Liver (tissue), 9 donors: ENCODE data around the gene NISCH. TPM values are rescaled to one million over a fixed set of nuclear protein-coding genes. Genes with fewer than 3 reads are reported as not detected.

Experiments used
- DNase-seq: peaks from one replicate; pipeline ENCODE4 v3.0.0-alpha.2; 2017; ENCODE audit warnings: low spot score
- H3K27ac ChIP-seq, 2 donors: one replicate each; pipeline ENCODE4 v1.7.0; 2013; ENCODE audit warnings: inconsistent platforms in 2 of 2, low read length in 2 of 2, control low read depth in 1 of 2, low read depth in 1 of 2, mild to moderate bottlenecking in 1 of 2
- H3K27me3 ChIP-seq, 4 donors: one replicate each; pipeline versions ENCODE4 v1.6.1 to v1.7.0; 2013; ENCODE audit warnings: low read length in 3 of 4, inconsistent platforms in 1 of 4, mild to moderate bottlenecking in 1 of 4, moderate library complexity in 1 of 4; ENCODE audit not compliant: control insufficient read depth in 4 of 4, insufficient read depth in 4 of 4
- H3K36me3 ChIP-seq, 4 donors: one replicate each; pipeline versions ENCODE4 v1.6.1 to v1.7.0; 2013; ENCODE audit warnings: low read length in 3 of 4, mild to moderate bottlenecking in 3 of 4, low read depth in 1 of 4, moderate library complexity in 1 of 4; ENCODE audit not compliant: control insufficient read depth in 4 of 4, insufficient read depth in 3 of 4
- H3K4me1 ChIP-seq, 4 donors: one replicate each; pipeline versions ENCODE4 v1.6.1 to v1.7.0; 2013; ENCODE audit warnings: low read length in 3 of 4, mild to moderate bottlenecking in 3 of 4, moderate library complexity in 1 of 4; ENCODE audit not compliant: control insufficient read depth in 4 of 4, insufficient read depth in 4 of 4
- H3K4me3 ChIP-seq, 3 donors: one replicate each; pipeline versions ENCODE4 v1.6.1 to v1.7.0; 2013; ENCODE audit warnings: low read length in 3 of 3, control low read depth in 1 of 3, low read depth in 1 of 3, mild to moderate bottlenecking in 1 of 3
- H3K9ac ChIP-seq, 2 donors: one replicate each; pipeline ENCODE4 v1.7.0; 2013; ENCODE audit warnings: low read length in 2 of 2, mild to moderate bottlenecking in 2 of 2, moderate library complexity in 2 of 2, control low read depth in 1 of 2, low read depth in 1 of 2
- H3K9me3 ChIP-seq, 4 donors: one replicate each; pipeline versions ENCODE4 v1.6.1 to v1.7.0; 2013; ENCODE audit warnings: low read length in 3 of 4; ENCODE audit not compliant: control insufficient read depth in 4 of 4
- ATF3 ChIP-seq: IDR thresholded peaks from 2 replicates; pipeline ENCODE4 v1.6.1; 2016; ENCODE audit warnings: antibody characterized with exemption
- CTCF ChIP-seq: fragments of 150-350 bp; IDR thresholded peaks from 2 replicates; pipeline ENCODE4 v1.5.1; 2017; ENCODE audit warnings: improper control_type of control experiment, low read depth, low read length; ENCODE audit not compliant: missing input control
- EGR1 ChIP-seq, 2 donors: IDR thresholded peaks; 2 replicates each; pipeline ENCODE4 v1.6.1; 2016 to 2018; ENCODE audit warnings: antibody characterized with exemption in 2 of 2, low read depth in 2 of 2
- FOXA1 ChIP-seq: IDR thresholded peaks from 2 replicates; pipeline ENCODE4 v1.6.1; 2016; ENCODE audit warnings: antibody characterized with exemption
- FOXA2 ChIP-seq: IDR thresholded peaks from 2 replicates; pipeline ENCODE4 v1.6.1; 2016; ENCODE audit warnings: antibody characterized with exemption
- GABPA ChIP-seq, 2 donors: IDR thresholded peaks in 1 of 2; conservative IDR thresholded peaks in 1 of 2; 2 replicates each; pipeline ENCODE4 v1.6.1; 2016; ENCODE audit warnings: antibody characterized with exemption in 2 of 2, mild to moderate bottlenecking in 1 of 2, moderate library complexity in 1 of 2
- HNF4A ChIP-seq, 2 donors: conservative IDR thresholded peaks; 2 replicates each; pipeline ENCODE4 v1.6.1; 2016; ENCODE audit warnings: antibody characterized with exemption in 2 of 2, mild to moderate bottlenecking in 2 of 2
- HNF4G ChIP-seq: IDR thresholded peaks from 2 replicates; pipeline ENCODE4 v1.6.1; 2016; ENCODE audit warnings: antibody characterized with exemption
- JUND ChIP-seq, 2 donors: IDR thresholded peaks; 2 replicates each; pipeline ENCODE4 v1.6.1; 2016; ENCODE audit warnings: antibody characterized with exemption in 2 of 2
- MAX ChIP-seq: IDR thresholded peaks from 2 replicates; pipeline ENCODE4 v1.6.1; 2016; ENCODE audit warnings: antibody characterized with exemption
- NR2F2 ChIP-seq: IDR thresholded peaks from 2 replicates; pipeline ENCODE4 v1.6.1; 2016; ENCODE audit warnings: antibody characterized with exemption
- RAD21 ChIP-seq, 2 donors: IDR thresholded peaks; 2 replicates each; pipeline ENCODE4 v1.6.1; 2016; ENCODE audit warnings: antibody characterized with exemption in 2 of 2, mild to moderate bottlenecking in 2 of 2
- REST ChIP-seq: IDR thresholded peaks from 2 replicates; pipeline ENCODE4 v1.6.1; 2016; ENCODE audit warnings: antibody characterized with exemption, mild to moderate bottlenecking
- RXRA ChIP-seq, 2 donors: IDR thresholded peaks; 2 replicates each; pipeline ENCODE4 v1.6.1; 2017 to 2018; ENCODE audit warnings: antibody characterized with exemption in 2 of 2, mild to moderate bottlenecking in 1 of 2
- SP1 ChIP-seq: IDR thresholded peaks from 2 replicates; pipeline ENCODE4 v1.6.1; 2018; ENCODE audit warnings: antibody characterized with exemption, mild to moderate bottlenecking
- YY1 ChIP-seq: IDR thresholded peaks from 2 replicates; pipeline ENCODE4 v1.6.1; 2016; ENCODE audit warnings: antibody characterized with exemption, mild to moderate bottlenecking
- ZBTB33 ChIP-seq: IDR thresholded peaks from 2 replicates; pipeline ENCODE4 v1.6.1; 2016; ENCODE audit warnings: antibody characterized with exemption
- WGBS: extraction: QIAGEN DNeasy Blood & Tissue Kit; methylation state at CpG from one replicate; pipeline ENCODE4 v1.1.7; 2013; 5-methylcytosine and 5-hydroxymethylcytosine counted together
- polyA plus RNA-seq, 2 donors: library from polyadenylated mRNA; stranded (reverse) in 1 of 2; unstranded in 1 of 2; fragments of 200-250 nt in 1 of 2; fragments of >200 nt in 1 of 2; fragmentation: Nextera tagmentation in 1 of 2; extraction: Ambion mirVana in 1 of 2; gene quantifications; one replicate each; pipeline versions ENCODE4 v1.2.1 to v1.2.3, GENCODE V29; 2013 to 2015
- total RNA-seq, 2 donors: library from RNA; depleted of rRNA; stranded (reverse); fragments of >200 nt; gene quantifications; one replicate each; pipeline ENCODE4 v1.2.3, GENCODE V29; 2014
- donor health status: healthy.
- donor health status: healthy.
- donor health status: healthy.
- donor health status: healthy.
- donor health status: healthy.

Gene NISCH
- total and polyA plus RNA-seq, 4 donors, result 10.8 to 39.8 (median 17.6) TPM

GRCh38 chr3:52477076-52477795 is 21.8 kb downstream of the NISCH start (continued):
- TF ChIP-seq RXRA (IDR thresholded peaks at IDR 0.05), result no peak

- Histone ChIP-seq H3K4me3 (no peak overlapping the region), H3K36me3 (peaks cover 20 to 74% (median 49%) of the 10 kb centered on the region in 4 donors), H3K4me1 (peaks cover 0 to 14% (median 4%) of the 10 kb centered on the region in 4 donors), H3K27ac (no peak overlapping the region), H3K9me3 (no peaks in the 10 kb centered on the region), H3K9ac (no peak overlapping the region), H3K27me3 (no peaks in the 10 kb centered on the region)
- WGBS, result 96% methylated on average over 6 of the region's 6 CpGs
- TF ChIP-seq RAD21 (IDR thresholded peaks at IDR 0.05) (no peak), ATF3 (no peak), FOXA2 (no peak), EGR1 (IDR thresholded peaks at IDR 0.05; ENCODE audit: low read depth in 2 of 2) (no peak), YY1 (no peak), MAX (no peak), GABPA (IDR thresholded peaks at IDR 0.05 in 1 of 2, conservative IDR thresholded peaks at IDR 0.05 in 1 of 2) (no peak), HNF4G (no peak), SP1 (no peak), ZBTB33 (no peak), RXRA (IDR thresholded peaks at IDR 0.05) (no peak), FOXA1 (no peak)
- no peak for DNase-seq
Measured at GRCh38 chr3:52477796-52478095, 22.3 kb downstream of the NISCH start.

GRCh38 chr3:52479037-52479876 is 23.9 kb downstream of the NISCH start:
- Histone ChIP-seq H3K9me3 (no peaks in the 10 kb centered on the region), H3K4me1 (peaks cover 0 to 10% (median 4%) of the 10 kb centered on the region in 4 donors), H3K9ac (no peak overlapping the region), H3K27me3 (no peaks in the 10 kb centered on the region), H3K27ac (no peak overlapping the region), H3K36me3 (peaks cover 17 to 68% (median 41%) of the 10 kb centered on the region in 4 donors), H3K4me3 (no peak overlapping the region)
- no peak for DNase-seq
- 97% methylated on average over 7 of the region's 7 CpGs for whole genome bisulfite sequencing
- no peak for TF ChIP-seq HNF4G
- no peak for TF ChIP-seq JUND (IDR thresholded peaks at IDR 0.05)
- TF ChIP-seq FOXA2, result no peak
- TF ChIP-seq GABPA (IDR thresholded peaks at IDR 0.05 in 1 of 2, conservative IDR thresholded peaks at IDR 0.05 in 1 of 2), result no peak
- no peak for TF ChIP-seq ATF3
- TF ChIP-seq MAX, result no peak
- TF ChIP-seq HNF4A (conservative IDR thresholded peaks at IDR 0.05), result no peak
- TF ChIP-seq REST, result no peak
- TF ChIP-seq RXRA (IDR thresholded peaks at IDR 0.05), result no peak
- no peak for TF ChIP-seq EGR1 (IDR thresholded peaks at IDR 0.05; ENCODE audit: low read depth in 2 of 2)
- no peak for TF ChIP-seq CTCF
- no peak for TF ChIP-seq NR2F2
- no peak for TF ChIP-seq ZBTB33
